ENCODE data around the gene TOLLIP. TPM values are rescaled to one million over a fixed set of nuclear protein-coding genes. Genes with fewer than 3 reads are reported as not detected.

The TOLLIP gene
- total and polyA plus RNA-seq, 2 of the 8 experiments (the other 6 are each of a cell fraction or from before 2014, with no cell fraction given): 23.7 to 34.7 TPM

GRCh38 chr11:1292644-1293618 is 16.5 kb downstream of the TOLLIP start:
- Histone ChIP-seq H3K18ac (ENCODE audit: extremely low read depth, low read length) (no peak overlapping the region), H3K4me1 (replicated peaks in 1 of 4; ENCODE audit: control insufficient read depth in 3 of 4, insufficient read depth in 4 of 4, low read length in 3 of 4) (no peaks in the 10 kb centered on the region), H4K8ac (ENCODE audit: extremely low read depth, insufficient read depth, low read length) (peak overlapping the region; percentile 25; the same call in 1 of the 2 replicates), H2AK5ac (ENCODE audit: low read depth, low read length) (no peak overlapping the region), H3K23ac (ENCODE audit: insufficient read length) (no peak overlapping the region), H3K4me2 (ENCODE audit: insufficient read depth in 1 of 2, low read depth in 2 of 2, low read length in 2 of 2) (no peak overlapping the region), H4K91ac (replicated peaks; ENCODE audit: insufficient read length, low read length) (no peak overlapping the region), H2BK15ac (ENCODE audit: low read length) (no peak overlapping the region), H3K56ac (replicated peaks; ENCODE audit: insufficient read length, low read depth, low read length) (no peak overlapping the region), H2BK12ac (ENCODE audit: low read depth, low read length) (no peak overlapping the region), H4K20me1 (replicated peaks in 1 of 2; ENCODE audit: control insufficient read depth in 1 of 2, insufficient read depth in 2 of 2, low read length in 2 of 2) (peaks cover 9 to 14% of the 10 kb centered on the region in 2 experiments), H3K27ac (ENCODE audit: low read depth, low read length) (no peak overlapping the region), H3K9ac (replicated peaks in 1 of 4; ENCODE audit: extremely low read depth in 1 of 4, low read depth in 3 of 4, low read length in 3 of 4) (no peak overlapping the region), H3K4me3 (ENCODE audit: extremely low read depth in 1 of 4, insufficient read depth in 2 of 4, low read depth in 3 of 4, low read length in 4 of 4) (no peak overlapping the region), H3K9me3 (ENCODE audit: insufficient read depth in 2 of 2, low read depth in 1 of 2, low read length in 1 of 2) (peaks cover 0 to 5% of the 10 kb centered on the region in 2 experiments; a peak in 1 of 4 replicates), H3K27me3 (replicated peaks in 1 of 4; ENCODE audit: control insufficient read depth in 3 of 4, extremely low read depth in 1 of 4, insufficient read depth in 3 of 4, low read length in 3 of 4) (no peaks in the 10 kb centered on the region), H3K79me2 (ENCODE audit: control insufficient read depth in 1 of 2, insufficient read depth in 2 of 2, low read length in 2 of 2) (peaks cover 0 to 10% of the 10 kb centered on the region in 2 experiments; a peak in 2 of 4 replicates), H3K23me2 (ENCODE audit: low read depth, low read length) (no peaks in the 10 kb centered on the region), H2BK20ac (ENCODE audit: low read length) (no peak overlapping the region), H2BK120ac (replicated peaks; ENCODE audit: low read depth, low read length) (no peak overlapping the region), H4K5ac (ENCODE audit: insufficient read length, low read depth, low read length) (no peak overlapping the region), H3K36me3 (ENCODE audit: control insufficient read depth in 2 of 4, insufficient read depth in 4 of 4, low read length in 3 of 4) (peaks cover 0 to 27% (median 3%) of the 10 kb centered on the region in 4 experiments; a peak in 4 of 8 replicates), H3K14ac (ENCODE audit: insufficient read length) (no peak overlapping the region), H2AFZ (ENCODE audit: low read length) (no peak overlapping the region), H2BK5ac (ENCODE audit: low read depth, low read length) (no peak overlapping the region), H3K79me1 (ENCODE audit: low read depth, low read length) (peaks cover 6% of the 10 kb centered on the region), H3K4ac (replicated peaks; ENCODE audit: insufficient read length, low read depth, low read length) (no peak overlapping the region)
- no peak for DNase-seq (ENCODE audit: low read depth in 1 of 2, low spot score in 2 of 2)
- 89% methylated on average over 41 of the region's 43 CpGs; no CpG with 5 or more reads in 1 of the 2 experiments for WGBS, 2 experiments (ENCODE audit: extremely low coverage in 1 of 2, insufficient coverage in 1 of 2, insufficient read length in 1 of 2, insufficient replicate concordance in 2 of 2, low coverage in 1 of 2, low lambda C conversion rate in 2 of 2, missing lambda C conversion rate in 1 of 2)
- POLR2A ChIA-PET (ENCODE audit: partially characterized antibody): no interaction called here
- CTCF ChIA-PET (ENCODE audit: partially characterized antibody): interaction anchor here (0.5 to 3.2 kb wide), 8 partner anchors 10 to 223 kb away, joined by 3 to 18 read pairs (median 3); no protein-coding TSS in a partner anchor
- FAIRE-seq: no peak
- no peak for TF ChIP-seq E2F6 (IDR thresholded peaks at IDR 0.05)
- TF ChIP-seq JUN (IDR thresholded peaks at IDR 0.05; ENCODE audit: low read depth, low read length): no peak
- no peak for TF ChIP-seq SIN3A (conservative IDR thresholded peaks at IDR 0.05 in 1 of 2, IDR thresholded peaks at IDR 0.05 in 1 of 2; ENCODE audit: low read depth in 1 of 2, low read length in 2 of 2)
- TF ChIP-seq MAFK (IDR thresholded peaks at IDR 0.05; ENCODE audit: low read depth, low read length): no peak
- no peak for TF ChIP-seq ATF2 (IDR thresholded peaks at IDR 0.05; ENCODE audit: low read length)
- no peak for TF ChIP-seq CTBP2 (IDR thresholded peaks at IDR 0.05; ENCODE audit: borderline replicate concordance, insufficient read depth, insufficient read length, low read length)
- TF ChIP-seq CHD1 (IDR thresholded peaks at IDR 0.05; ENCODE audit: low read depth, low read length): no peak
- TF ChIP-seq JUND (IDR thresholded peaks at IDR 0.05; ENCODE audit: low read length): no peak
- no peak for TF ChIP-seq SP1 (IDR thresholded peaks at IDR 0.05; ENCODE audit: low read depth, low read length)
